Measurements from ENCODE around the gene PDE6G. TPM values are rescaled to one million over a fixed set of nuclear protein-coding genes. Genes with fewer than 3 reads are reported as not detected.

The PDE6G gene
- total and polyA plus RNA-seq, 2 of the 4 experiments (the other 2 are of a cell fraction), result 2.7 TPM; not detected in 1

DNA sequence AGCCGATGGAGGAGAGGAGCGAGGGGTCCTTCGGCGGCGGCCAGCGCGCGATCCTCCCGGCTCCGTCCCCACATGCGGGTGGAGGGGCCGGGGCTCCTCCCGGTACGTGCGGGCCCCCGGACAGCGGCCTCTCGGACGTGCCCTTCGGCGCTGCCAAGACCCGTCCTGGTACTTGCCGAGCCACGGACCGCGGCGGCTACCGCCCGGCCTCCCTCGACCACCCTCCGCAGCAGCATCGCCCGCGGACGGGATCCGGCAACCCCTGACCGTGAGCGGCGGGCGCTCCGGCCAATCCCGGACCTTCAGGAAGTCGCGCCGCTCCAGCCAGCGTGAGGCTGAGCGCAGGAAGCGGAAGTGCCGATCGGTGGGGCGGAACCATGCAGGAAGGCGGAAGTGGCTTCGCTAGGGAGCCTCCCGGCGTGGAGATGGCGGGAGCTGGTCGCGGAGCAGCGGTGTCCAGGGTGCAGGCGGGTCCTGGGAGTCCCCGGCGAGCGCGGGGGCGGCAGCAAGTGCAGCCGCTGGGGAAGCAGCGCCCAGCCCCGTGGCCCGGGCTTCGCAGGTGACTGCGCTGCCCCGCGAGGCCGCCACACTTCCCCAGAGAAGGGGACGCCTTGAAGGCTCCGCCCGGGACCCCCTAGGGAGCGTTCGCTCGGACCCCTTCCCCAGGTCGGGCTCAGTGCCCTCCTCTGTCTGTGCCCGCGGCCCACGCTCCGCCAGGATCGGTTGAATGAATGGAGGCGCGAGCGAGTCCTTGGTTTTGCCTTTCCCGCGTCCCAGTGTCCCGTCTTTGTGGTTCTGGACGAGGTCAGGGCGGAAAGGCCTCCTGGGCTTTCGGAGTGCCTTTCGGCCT lies 10.2 kb upstream of the PDE6G start, which contains the start of the genes CCDC137 and OXLD1:
CCDC137 (plus strand) TSS at position 396 of the 850 bp plus-strand sequence; CDS start at position 426, 30 bp downstream.
OXLD1 (minus strand) TSS at position 264 of the 850 bp plus-strand sequence; CDS start at position 236, 28 bp downstream.
- CTCF ChIA-PET, result no interaction called here
- TF ChIP-seq BHLHE40 (IDR thresholded peaks at IDR 0.05; ENCODE audit: low read depth, low read length) (no peak), FOS (IDR thresholded peaks at IDR 0.05; ENCODE audit: low read depth, low read length) (peak; percentile 33; the same call in 1 of the 2 replicates), POLR2A (IDR thresholded peaks at IDR 0.05; ENCODE audit: low read depth, low read length) (peak; percentile 81), MAZ (IDR thresholded peaks at IDR 0.05; ENCODE audit: borderline replicate concordance, low read depth, low read length) (no peak; the same call in 1 of the 2 replicates), MXI1 (IDR thresholded peaks at IDR 0.05; ENCODE audit: borderline replicate concordance, low read depth, low read length) (peak; percentile 85; the same call in 1 of the 2 replicates)
- TF ChIP-seq, protein P1, sequence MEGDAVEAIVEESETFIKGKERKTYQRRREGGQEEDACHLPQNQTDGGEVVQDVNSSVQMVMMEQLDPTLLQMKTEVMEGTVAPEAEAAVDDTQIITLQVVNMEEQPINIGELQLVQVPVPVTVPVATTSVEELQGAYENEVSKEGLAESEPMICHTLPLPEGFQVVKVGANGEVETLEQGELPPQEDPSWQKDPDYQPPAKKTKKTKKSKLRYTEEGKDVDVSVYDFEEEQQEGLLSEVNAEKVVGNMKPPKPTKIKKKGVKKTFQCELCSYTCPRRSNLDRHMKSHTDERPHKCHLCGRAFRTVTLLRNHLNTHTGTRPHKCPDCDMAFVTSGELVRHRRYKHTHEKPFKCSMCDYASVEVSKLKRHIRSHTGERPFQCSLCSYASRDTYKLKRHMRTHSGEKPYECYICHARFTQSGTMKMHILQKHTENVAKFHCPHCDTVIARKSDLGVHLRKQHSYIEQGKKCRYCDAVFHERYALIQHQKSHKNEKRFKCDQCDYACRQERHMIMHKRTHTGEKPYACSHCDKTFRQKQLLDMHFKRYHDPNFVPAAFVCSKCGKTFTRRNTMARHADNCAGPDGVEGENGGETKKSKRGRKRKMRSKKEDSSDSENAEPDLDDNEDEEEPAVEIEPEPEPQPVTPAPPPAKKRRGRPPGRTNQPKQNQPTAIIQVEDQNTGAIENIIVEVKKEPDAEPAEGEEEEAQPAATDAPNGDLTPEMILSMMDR (conservative IDR thresholded peaks at IDR 0.05; ENCODE audit: low read depth, low read length), result no peak
- TF ChIP-seq, protein P2, sequence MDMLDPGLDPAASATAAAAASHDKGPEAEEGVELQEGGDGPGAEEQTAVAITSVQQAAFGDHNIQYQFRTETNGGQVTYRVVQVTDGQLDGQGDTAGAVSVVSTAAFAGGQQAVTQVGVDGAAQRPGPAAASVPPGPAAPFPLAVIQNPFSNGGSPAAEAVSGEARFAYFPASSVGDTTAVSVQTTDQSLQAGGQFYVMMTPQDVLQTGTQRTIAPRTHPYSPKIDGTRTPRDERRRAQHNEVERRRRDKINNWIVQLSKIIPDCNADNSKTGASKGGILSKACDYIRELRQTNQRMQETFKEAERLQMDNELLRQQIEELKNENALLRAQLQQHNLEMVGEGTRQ (IDR thresholded peaks at IDR 0.05; ENCODE audit: low read depth, low read length), result peak; percentile 36

More for the DNA sequence above, 10.2 kb upstream of the PDE6G start, which contains the start of the genes CCDC137 and OXLD1:
- Histone ChIP-seq H3K27ac (ENCODE audit: insufficient read depth, low read length) (peak within 1 kb of the TSS; percentile 79), H3K4ac (ENCODE audit: low read depth, low read length) (peak within 1 kb of the TSS; percentile 91), H3K18ac (ENCODE audit: low read depth, low read length) (no peak within 1 kb of the TSS; the same call in 1 of the 2 replicates), H2AFZ (replicated peaks; ENCODE audit: low read length, poor library complexity) (peak within 1 kb of the TSS; percentile 96), H3K4me3 (ENCODE audit: insufficient read depth, low read depth, low read length) (peak within 1 kb of the TSS; percentile 75), H4K8ac (ENCODE audit: low read depth in 2 of 2, low read length in 2 of 2) (peak within 1 kb of the TSS; percentile 96 to 100), H2BK5ac (ENCODE audit: low read depth, low read length, poor library complexity, severe bottlenecking) (peak within 1 kb of the TSS; percentile 43), H3K27me3 (ENCODE audit: control insufficient read depth, insufficient read depth, low read length) (no peaks in the 10 kb centered on the region), H3K14ac (replicated peaks; ENCODE audit: low read depth, low read length) (peak within 1 kb of the TSS; percentile 91), H3K23ac (ENCODE audit: low read depth, low read length) (peak within 1 kb of the TSS; percentile 87), H3K36me3 (ENCODE audit: control insufficient read depth, insufficient read depth, low read length) (peaks cover 30% of the 10 kb centered on the region), H3K4me1 (ENCODE audit: control insufficient read depth, insufficient read depth, low read length) (peaks cover 10% of the 10 kb centered on the region), H3K56ac (ENCODE audit: extremely low read depth, insufficient read depth, low read length) (peak within 1 kb of the TSS; percentile 66), H2BK120ac (ENCODE audit: low read depth, low read length) (no peak within 1 kb of the TSS; the same call in 1 of the 2 replicates), H3K4me2 (ENCODE audit: low read depth, low read length) (peak within 1 kb of the TSS; percentile 90), H2BK15ac (ENCODE audit: low read depth, low read length) (no peak within 1 kb of the TSS; the same call in 2 of the 3 replicates), H4K5ac (ENCODE audit: low read depth, low read length) (peak within 1 kb of the TSS; percentile 66), H4K20me1 (ENCODE audit: insufficient read depth, low read length) (peaks cover 4% of the 10 kb centered on the region; the same call in 1 of the 2 replicates), H2AK5ac (ENCODE audit: low read depth, low read length) (peak within 1 kb of the TSS; percentile 99), H3K9me3 (ENCODE audit: control insufficient read depth, insufficient read depth, low read length) (no peaks in the 10 kb centered on the region), H2AK9ac (replicated peaks; ENCODE audit: low read depth, low read length, poor library complexity) (peak within 1 kb of the TSS; percentile 98), H4K91ac (ENCODE audit: insufficient read depth, low read depth, low read length) (peak within 1 kb of the TSS; percentile 89), H3K79me1 (ENCODE audit: low read depth in 1 of 2, low read length in 2 of 2) (peaks cover 29 to 54% of the 10 kb centered on the region in 2 experiments), H3K9me1 (ENCODE audit: insufficient read depth, low read length) (peaks cover 16% of the 10 kb centered on the region), H3K9ac (ENCODE audit: low read depth, low read length) (peak within 1 kb of the TSS; percentile 85), H2BK20ac (ENCODE audit: low read depth, low read length) (no peak within 1 kb of the TSS)
- dilution Hi-C loops (cut with HindIII; ENCODE audit: low sequenced_read_pairs, unreplicated experiment), result no loop called here
- peak; percentile 96 for DNase-seq
- in situ Hi-C loops (cut with MboI; ENCODE audit: low sequenced_read_pairs), result no loop called here
- ATAC-seq (ENCODE audit: low read depth), result peak; percentile 98
- 1% methylated on average over 77 of the region's 96 CpGs; no CpG with 5 or more reads in 1 of the 2 experiments for WGBS, 2 experiments (ENCODE audit: extremely low coverage in 2 of 2, insufficient read length in 1 of 2)
- POLR2A ChIA-PET (ENCODE audit: unreplicated experiment), result no interaction called here
- intact Hi-C loops (cut with micrococcal nuclease), result loop anchor here (1.0 kb wide), 1 partner anchor 29 kb away; the partner anchor contains the start of genes NPLOC4 and TSPAN10
- no TSS peak for BruUV-seq (replicated peaks)
